K562 (cell line): ENCODE measurements around the gene TTC13.

Source experiments
- CEBPB ChIP-seq: fragments of 450-650 bp; IDR thresholded peaks from 2 replicates; pipeline ENCODE4 v1.6.1; 2016; ENCODE audit warnings: missing genetic modification characterization, missing compliant biosample characterization
- CTBP1 ChIP-seq: fragments of 450-650 bp; IDR thresholded peaks from 2 replicates; pipeline ENCODE4 v1.6.1; 2016; ENCODE audit warnings: borderline replicate concordance
- DIDO1 ChIP-seq: fragments of 450-650 bp; IDR thresholded peaks from 2 replicates; pipeline ENCODE4 v1.6.1; 2016; ENCODE audit warnings: low read depth, missing biosample characterization, missing genetic modification characterization
- POLR2AphosphoS5 ChIP-seq: IDR thresholded peaks from 2 replicates; pipeline ENCODE4 v1.6.1; 2011; ENCODE audit warnings: mild to moderate bottlenecking, low read depth, low read length, moderate library complexity; ENCODE audit not compliant: control insufficient read depth, insufficient read depth
- TF ChIP-seq, protein P1 (sequence below): fragments of 250-450 bp; sonication (Bioruptor Pico); IDR thresholded peaks from 2 replicates; pipeline ENCODE4 v1.4.0; 2020

DNA sequence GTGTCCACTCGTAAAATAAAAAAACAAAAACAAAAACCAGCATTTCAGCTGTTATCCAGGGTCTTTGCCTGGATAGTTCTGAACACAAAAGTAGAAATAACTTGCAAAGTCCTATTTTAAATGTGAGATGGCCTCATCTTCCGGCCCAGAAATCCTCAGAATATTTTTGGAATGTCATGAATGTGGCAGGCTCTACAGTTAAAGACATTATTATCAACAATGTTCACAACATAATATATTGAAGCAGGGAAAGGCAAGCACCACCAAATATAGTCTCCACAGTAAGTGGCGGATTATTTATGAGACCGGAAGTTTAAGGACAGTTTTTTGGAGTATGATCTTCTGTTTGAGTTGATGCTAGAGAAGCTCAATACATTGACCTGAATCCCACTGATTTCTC, 109.2 kb downstream of the TTC13 start:
- TF ChIP-seq POLR2AphosphoS5 = no peak
- TF ChIP-seq CTBP1 = no peak
- TF ChIP-seq DIDO1 = no peak
- TF ChIP-seq CEBPB (tag) = no peak
- TF ChIP-seq, protein P1, sequence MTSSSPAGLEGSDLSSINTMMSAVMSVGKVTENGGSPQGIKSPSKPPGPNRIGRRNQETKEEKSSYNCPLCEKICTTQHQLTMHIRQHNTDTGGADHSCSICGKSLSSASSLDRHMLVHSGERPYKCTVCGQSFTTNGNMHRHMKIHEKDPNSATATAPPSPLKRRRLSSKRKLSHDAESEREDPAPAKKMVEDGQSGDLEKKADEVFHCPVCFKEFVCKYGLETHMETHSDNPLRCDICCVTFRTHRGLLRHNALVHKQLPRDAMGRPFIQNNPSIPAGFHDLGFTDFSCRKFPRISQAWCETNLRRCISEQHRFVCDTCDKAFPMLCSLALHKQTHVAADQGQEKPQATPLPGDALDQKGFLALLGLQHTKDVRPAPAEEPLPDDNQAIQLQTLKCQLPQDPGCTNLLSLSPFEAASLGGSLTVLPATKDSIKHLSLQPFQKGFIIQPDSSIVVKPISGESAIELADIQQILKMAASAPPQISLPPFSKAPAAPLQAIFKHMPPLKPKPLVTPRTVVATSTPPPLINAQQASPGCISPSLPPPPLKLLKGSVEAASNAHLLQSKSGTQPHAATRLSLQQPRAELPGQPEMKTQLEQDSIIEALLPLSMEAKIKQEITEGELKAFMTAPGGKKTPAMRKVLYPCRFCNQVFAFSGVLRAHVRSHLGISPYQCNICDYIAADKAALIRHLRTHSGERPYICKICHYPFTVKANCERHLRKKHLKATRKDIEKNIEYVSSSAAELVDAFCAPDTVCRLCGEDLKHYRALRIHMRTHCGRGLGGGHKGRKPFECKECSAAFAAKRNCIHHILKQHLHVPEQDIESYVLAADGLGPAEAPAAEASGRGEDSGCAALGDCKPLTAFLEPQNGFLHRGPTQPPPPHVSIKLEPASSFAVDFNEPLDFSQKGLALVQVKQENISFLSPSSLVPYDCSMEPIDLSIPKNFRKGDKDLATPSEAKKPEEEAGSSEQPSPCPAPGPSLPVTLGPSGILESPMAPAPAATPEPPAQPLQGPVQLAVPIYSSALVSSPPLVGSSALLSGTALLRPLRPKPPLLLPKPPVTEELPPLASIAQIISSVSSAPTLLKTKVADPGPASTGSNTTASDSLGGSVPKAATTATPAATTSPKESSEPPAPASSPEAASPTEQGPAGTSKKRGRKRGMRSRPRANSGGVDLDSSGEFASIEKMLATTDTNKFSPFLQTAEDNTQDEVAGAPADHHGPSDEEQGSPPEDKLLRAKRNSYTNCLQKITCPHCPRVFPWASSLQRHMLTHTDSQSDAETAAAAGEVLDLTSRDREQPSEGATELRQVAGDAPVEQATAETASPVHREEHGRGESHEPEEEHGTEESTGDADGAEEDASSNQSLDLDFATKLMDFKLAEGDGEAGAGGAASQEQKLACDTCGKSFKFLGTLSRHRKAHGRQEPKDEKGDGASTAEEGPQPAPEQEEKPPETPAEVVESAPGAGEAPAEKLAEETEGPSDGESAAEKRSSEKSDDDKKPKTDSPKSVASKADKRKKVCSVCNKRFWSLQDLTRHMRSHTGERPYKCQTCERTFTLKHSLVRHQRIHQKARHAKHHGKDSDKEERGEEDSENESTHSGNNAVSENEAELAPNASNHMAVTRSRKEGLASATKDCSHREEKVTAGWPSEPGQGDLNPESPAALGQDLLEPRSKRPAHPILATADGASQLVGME (CRISPR knock-in tag) = no peak
